Measurements from ENCODE around the gene FBXL2. TPM values are rescaled to one million over a fixed set of nuclear protein-coding genes. Genes with fewer than 3 reads are reported as not detected.

Gene FBXL2
- total RNA-seq, 1 experiment from 2014 or later, result 15.8 TPM

- H4K20me1 ChIP-seq (ENCODE audit: insufficient read depth), result no peaks in the 10 kb centered on the region
- peaks cover 34% of the 10 kb centered on the region for H3K4me1 ChIP-seq (replicated peaks; ENCODE audit: insufficient read depth)
- no peaks in the 10 kb centered on the region for H3K9me3 ChIP-seq (ENCODE audit: insufficient read depth, low read depth)
- no peaks in the 10 kb centered on the region for H3K27me3 ChIP-seq (ENCODE audit: insufficient read depth, low read depth)
- no peak for DNase-seq
- H3K27ac ChIP-seq, result peak overlapping the region; percentile 34; the same call in 1 of the 2 replicates
- H3K9me2 ChIP-seq (ENCODE audit: insufficient read depth), result no peaks in the 10 kb centered on the region
- H3K4me2 ChIP-seq, result no peak overlapping the region
- no TSS peak for BruUV-seq (replicated peaks)
- H3K4me3 ChIP-seq, result no peak overlapping the region
- H3K79me2 ChIP-seq (ENCODE audit: low read depth), result no peaks in the 10 kb centered on the region
- TF ChIP-seq CTCF (conservative IDR thresholded peaks at IDR 0.05) (no peak), EZH2 (IDR thresholded peaks at IDR 0.05; ENCODE audit: low read depth) (no peak)
- intact Hi-C loops (cut with micrococcal nuclease; ENCODE audit: unreplicated experiment), result loop anchor here (5.0 kb wide), 1 partner anchor 38 kb away; the partner anchor contains the start of gene FBXL2
- H3K36me3 ChIP-seq (ENCODE audit: low read depth), result no peaks in the 10 kb centered on the region
- no peak overlapping the region for H2AFZ ChIP-seq
- ChIA-PET CTCF (no interaction called here), POLR2A (ENCODE audit: unreplicated experiment) (no interaction called here)
- H3F3A ChIP-seq (ENCODE audit: insufficient read depth, low read depth), result peaks cover 12% of the 10 kb centered on the region; the same call in 1 of the 2 replicates
Observed at GRCh38 chr3:33314993-33315392, 37.8 kb downstream of the FBXL2 start.

DNA sequence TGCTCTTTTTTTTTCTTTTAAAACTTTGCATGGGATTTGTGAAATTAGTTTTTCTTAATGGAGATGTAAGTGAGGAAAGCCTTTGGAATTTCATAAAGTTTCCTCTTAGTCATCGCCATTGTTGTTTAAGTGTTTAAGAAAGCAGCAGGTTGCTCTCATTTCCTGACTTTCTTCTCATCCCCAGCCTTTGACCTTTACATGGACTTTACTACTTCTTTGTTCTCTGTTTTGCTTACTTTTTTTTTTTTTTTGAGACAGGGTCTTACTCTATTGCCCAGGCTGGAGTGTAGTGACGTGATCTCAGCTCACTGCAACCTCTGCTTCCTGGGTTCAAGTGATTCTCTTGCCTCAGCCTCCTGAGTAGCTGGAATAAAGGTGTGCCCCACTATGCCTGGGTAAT, 38.6 kb downstream of the FBXL2 start:
- Histone ChIP-seq H3K4me1 (replicated peaks; ENCODE audit: insufficient read depth) (peaks cover 34% of the 10 kb centered on the region), H3K4me3 (no peak overlapping the region), H3K27me3 (ENCODE audit: insufficient read depth, low read depth) (no peaks in the 10 kb centered on the region), H4K20me1 (ENCODE audit: insufficient read depth) (no peaks in the 10 kb centered on the region), H3K9me3 (ENCODE audit: insufficient read depth, low read depth) (no peaks in the 10 kb centered on the region), H2AFZ (no peak overlapping the region), H3K79me2 (ENCODE audit: low read depth) (no peaks in the 10 kb centered on the region), H3K9me2 (ENCODE audit: insufficient read depth) (no peaks in the 10 kb centered on the region), H3K4me2 (no peak overlapping the region), H3K27ac (peak overlapping the region; percentile 34; the same call in 1 of the 2 replicates), H3K36me3 (ENCODE audit: low read depth) (no peaks in the 10 kb centered on the region), H3F3A (ENCODE audit: insufficient read depth, low read depth) (peaks cover 12% of the 10 kb centered on the region; the same call in 1 of the 2 replicates)
- peak in 1 of 2 experiments; percentile 71 for DNase-seq
- POLR2A ChIA-PET (ENCODE audit: unreplicated experiment), result no interaction called here
- CTCF ChIA-PET, result no interaction called here
- BruUV-seq (replicated peaks), result no TSS peak
- TF ChIP-seq EZH2 (IDR thresholded peaks at IDR 0.05; ENCODE audit: low read depth) (no peak), CTCF (conservative IDR thresholded peaks at IDR 0.05) (no peak)
- intact Hi-C loops (cut with micrococcal nuclease; ENCODE audit: unreplicated experiment), result loop anchor here (5.0 kb wide), 1 partner anchor 39 kb away; the partner anchor contains the start of gene FBXL2

DNA sequence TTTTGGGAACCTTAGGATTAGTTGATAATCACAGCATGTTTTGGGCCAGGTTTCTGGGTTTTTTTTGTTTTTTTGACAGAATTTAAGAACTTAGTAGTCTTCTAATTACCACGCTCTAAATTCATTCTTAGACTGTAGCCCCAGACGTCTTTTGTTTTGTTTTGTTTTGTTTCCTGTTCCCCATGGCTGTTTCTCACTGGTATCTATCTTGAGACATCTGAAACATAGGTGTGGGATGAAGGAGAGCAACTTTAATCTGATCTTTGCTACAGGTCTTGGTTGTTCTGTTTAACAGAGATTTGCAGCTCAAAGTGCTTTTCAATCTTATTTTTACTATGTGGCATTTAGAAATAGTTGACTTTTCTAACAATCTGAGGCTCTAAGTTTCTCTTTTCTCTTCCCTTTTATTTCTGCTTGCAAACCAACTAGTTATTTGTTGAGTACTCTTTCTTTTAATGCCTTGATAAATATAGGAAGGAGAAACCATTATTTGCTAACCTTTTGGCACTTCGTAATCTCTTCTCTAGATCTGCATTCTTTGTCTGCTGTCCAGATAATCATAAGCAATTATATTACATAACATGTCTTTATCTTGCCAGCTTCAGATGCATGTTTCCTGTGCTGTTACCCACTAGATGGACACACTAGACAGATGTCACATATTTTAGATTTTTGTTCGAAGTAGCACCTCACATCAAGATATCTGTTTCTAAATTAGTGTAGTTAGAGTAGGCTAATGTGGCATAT, 40.9 kb downstream of the FBXL2 start:
- intact Hi-C loops (cut with micrococcal nuclease; ENCODE audit: unreplicated experiment), result loop anchor here (1.0 to 5.0 kb wide), 3 partner anchors 41 to 187 kb away; partner anchors contain the start of gene FBXL2
- no peaks in the 10 kb centered on the region for H3K9me2 ChIP-seq (ENCODE audit: insufficient read depth)
- no peaks in the 10 kb centered on the region for H3K36me3 ChIP-seq (ENCODE audit: low read depth)
- H3F3A ChIP-seq (ENCODE audit: insufficient read depth, low read depth), result peaks cover 12% of the 10 kb centered on the region; the same call in 1 of the 2 replicates
- ChIA-PET POLR2A (ENCODE audit: unreplicated experiment) (no interaction called here), CTCF (interaction anchor here (0.9 kb wide), 1 partner anchor 40 kb away, joined by 4 read pairs; no protein-coding TSS in a partner anchor)
- BruUV-seq (replicated peaks), result no TSS peak
- no peaks in the 10 kb centered on the region for H3K9me3 ChIP-seq (ENCODE audit: insufficient read depth, low read depth)
- H3K79me2 ChIP-seq (ENCODE audit: low read depth), result no peaks in the 10 kb centered on the region
- H4K20me1 ChIP-seq (ENCODE audit: insufficient read depth), result no peaks in the 10 kb centered on the region
- no peak overlapping the region for H3K4me3 ChIP-seq
- H2AFZ ChIP-seq, result no peak overlapping the region
- no peak overlapping the region for H3K27ac ChIP-seq
- DNase-seq, result peak in 1 of 2 experiments; percentile 81
- peak overlapping the region; percentile 49 for H3K4me2 ChIP-seq
- no peak for TF ChIP-seq CTCF (conservative IDR thresholded peaks at IDR 0.05)
- TF ChIP-seq EZH2 (IDR thresholded peaks at IDR 0.05; ENCODE audit: low read depth), result no peak
- H3K27me3 ChIP-seq (ENCODE audit: insufficient read depth, low read depth), result no peaks in the 10 kb centered on the region
- H3K4me1 ChIP-seq (replicated peaks; ENCODE audit: insufficient read depth), result peaks cover 34% of the 10 kb centered on the region

All from PC-9 (cell line).